Fibroblast of skin of left quadriceps (primary cell): ENCODE measurements around the gene FAM107A.

Source experiments
- DNase-seq, 2 experiments: peaks; one replicate each; pipeline ENCODE4 v3.0.0-alpha.2; 2013; ENCODE audit warnings: low read depth in 2 of 2

The FAM107A gene

DNA sequence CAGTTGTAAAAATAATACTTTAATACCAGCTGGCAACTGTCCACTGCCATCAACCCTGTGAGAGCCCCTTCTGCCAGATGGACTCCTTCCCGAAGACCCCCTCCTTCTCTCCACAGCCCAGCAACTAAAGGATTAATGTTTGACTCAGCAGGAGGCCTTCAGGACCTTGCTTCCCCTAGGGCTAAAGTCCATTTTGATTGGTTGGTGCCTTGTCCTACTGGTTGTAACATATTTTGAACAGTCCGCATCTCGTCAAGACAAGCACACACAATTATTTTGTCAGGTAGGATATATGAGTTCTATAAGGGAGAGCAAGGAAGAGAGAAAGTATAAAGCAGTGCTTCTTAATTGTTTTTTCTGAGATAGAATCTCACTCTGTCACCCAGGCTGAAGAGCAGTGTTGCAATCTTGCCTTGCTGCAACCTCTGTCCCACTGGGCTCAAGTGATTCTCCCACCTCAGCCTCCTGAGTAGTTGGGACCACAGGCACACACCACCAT lies 58.9 kb downstream of the FAM107A start:
- no peak for DNase-seq

DNA sequence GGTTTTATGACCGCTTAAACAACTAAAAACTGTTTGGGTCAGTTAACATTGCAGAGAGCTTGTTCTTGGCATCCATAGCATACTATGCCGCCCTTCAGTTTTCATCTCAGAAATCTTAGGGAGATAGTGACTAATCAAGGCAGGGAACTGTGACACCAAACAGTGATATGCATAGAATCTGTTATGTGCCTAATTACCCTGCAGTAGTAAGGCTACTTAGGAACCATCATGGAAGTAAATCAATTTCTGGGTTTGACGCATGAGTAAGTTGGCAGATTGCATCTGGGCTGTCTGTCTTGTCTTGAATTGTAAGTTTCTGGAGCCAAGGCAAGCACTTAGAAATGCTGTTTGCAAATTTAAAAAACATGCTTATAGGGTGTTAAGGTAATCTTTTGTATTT lies 62.8 kb downstream of the FAM107A start:
- DNase-seq, result no peak
